Transverse colon (tissue), 4 donors: ENCODE data around the gene COQ2. TPM values are rescaled to one million over a fixed set of nuclear protein-coding genes. Genes with fewer than 3 reads are reported as not detected.

ENCODE experiments used
- DNase-seq: peaks from one replicate; pipeline ENCODE4 v3.0.0-alpha.2; 2019
- H3K27ac ChIP-seq, 4 donors: fragments of 200-600 bp; sonication (generic); 2 replicates each; pipeline ENCODE4 v1.5.1; 2016 to 2018; ENCODE audit warnings: inconsistent platforms in 4 of 4
- H3K27me3 ChIP-seq: fragments of 200-600 bp; sonication (generic); 2 replicates; pipeline ENCODE4 v1.5.1; 2017; ENCODE audit warnings: inconsistent platforms
- H3K36me3 ChIP-seq, 4 donors: fragments of 200-600 bp; sonication (generic); 2 replicates each; pipeline ENCODE4 v1.5.1; 2017 to 2019; ENCODE audit warnings: inconsistent platforms in 4 of 4
- H3K4me1 ChIP-seq, 4 donors: fragments of 200-600 bp; sonication (generic); 2 replicates each; pipeline ENCODE4 v1.5.1; 2017 to 2020; ENCODE audit warnings: inconsistent platforms in 4 of 4
- H3K4me3 ChIP-seq, 4 donors: fragments of 200-600 bp; sonication (generic); 1 replicate in 1 of 4; 2 replicates in 3 of 4; pipeline versions ENCODE4 v1.5.1 to v1.6.1; 2017 to 2019; ENCODE audit warnings: inconsistent platforms in 4 of 4
- H3K9me3 ChIP-seq, 2 donors: fragments of 200-600 bp; sonication (generic); 2 replicates each; pipeline ENCODE4 v1.5.1; 2017 to 2019; ENCODE audit warnings: inconsistent platforms in 2 of 2
- CTCF ChIP-seq, 5 experiments: fragments of 200-600 bp in 3 of 5; fragments of 450-650 bp in 2 of 5; sonication (generic) in 3 of 5; IDR thresholded peaks; 1 replicate in 2 of 5; 2 replicates in 3 of 5; pipeline ENCODE4 v1.5.1; 2016 to 2017; ENCODE audit warnings: antibody characterized with exemption in 5 of 5, inconsistent platforms in 3 of 5, mild to moderate bottlenecking in 2 of 5, moderate library complexity in 1 of 5
- EP300 ChIP-seq: sonication (generic); formaldehyde crosslinking; IDR thresholded peaks from one replicate; pipeline ENCODE4 v1.6.1; 2017; ENCODE audit warnings: antibody characterized with exemption, low read depth
- POLR2A ChIP-seq: fragments of 450-650 bp; IDR thresholded peaks from one replicate; pipeline ENCODE4 v1.6.1; 2016; ENCODE audit warnings: antibody characterized with exemption, mild to moderate bottlenecking, moderate library complexity
- POLR2AphosphoS5 ChIP-seq, 3 donors: sonication (generic); formaldehyde crosslinking; IDR thresholded peaks; one replicate each; pipeline ENCODE4 v1.6.1; 2016; ENCODE audit warnings: antibody characterized with exemption in 3 of 3
- WGBS, 2 donors: methylation state at CpG; one replicate each; pipeline ENCODE4 v1.1.5; 2018; ENCODE audit warnings: low coverage in 1 of 2; 5-methylcytosine and 5-hydroxymethylcytosine counted together
- in situ Hi-C, 4 donors: fragments of 200-750 bp; cut with MboI; loops; one replicate each; pipeline versions ENCODE4 v1.15.0 to v1.15.1; 2017; ENCODE audit warnings: low sequenced_read_pairs in 3 of 4, low pct_ligation_motif_present in 1 of 4, low pct_unique_long_range_greater_than_20kb in 1 of 4
- intact Hi-C: fragments of 100-400 bp; cut with DNase I; formaldehyde crosslinking; loops from one replicate; pipeline ENCODE4 v1.15.1; 2023; ENCODE audit warnings: low total_unique reads
- total RNA-seq, 4 donors: library from RNA; depleted of rRNA; stranded (reverse); fragments of >200 nt; gene quantifications; one replicate each; pipeline ENCODE4 v1.1.0, GENCODE V29; 2016

Gene COQ2
- total RNA-seq, 4 donors from 2014 or later: 0.75 to 14.4 (median 12.2) TPM

GRCh38 chr4:83248486-83248885 lies 36.1 kb downstream of the COQ2 start:
- 63% methylated on average over 2 to 5 of the region's 5 CpGs for WGBS, 2 donors
- peaks cover 0 to 35% (median 20%) of the 10 kb centered on the region in 4 donors for H3K4me1 ChIP-seq
- no peak for TF ChIP-seq CTCF (IDR thresholded peaks at IDR 0.05)
- peak in 2 of 3 donors; percentile 67 to 79 for TF ChIP-seq POLR2AphosphoS5 (IDR thresholded peaks at IDR 0.05)
- TF ChIP-seq EP300: no peak
- TF ChIP-seq POLR2A: no peak
- H3K36me3 ChIP-seq: no peaks in the 10 kb centered on the region
- DNase-seq: peak; percentile 77
- peak overlapping the region; percentile 67 to 79 (median 72) for H3K27ac ChIP-seq
- intact Hi-C loops: no loop called here
- H3K4me3 ChIP-seq: no peak overlapping the region
- no peaks in the 10 kb centered on the region for H3K9me3 ChIP-seq
- in situ Hi-C loops: no loop called here
- H3K27me3 ChIP-seq: no peaks in the 10 kb centered on the region

GRCh38 chr4:83247415-83248357 lies 36.9 kb downstream of the COQ2 start:
- WGBS, 2 donors: 94 to 100% methylated on average over 1 to 12 of the region's 12 CpGs
- in situ Hi-C loops (no loop called here), intact Hi-C loops (no loop called here)
- no peaks in the 10 kb centered on the region for H3K36me3 ChIP-seq
- peak overlapping the region; percentile 67 to 79 (median 72) for H3K27ac ChIP-seq
- no peak for DNase-seq
- H3K27me3 ChIP-seq: no peaks in the 10 kb centered on the region
- H3K9me3 ChIP-seq: no peaks in the 10 kb centered on the region
- H3K4me3 ChIP-seq: no peak overlapping the region
- peaks cover 0 to 27% (median 16%) of the 10 kb centered on the region in 4 donors for H3K4me1 ChIP-seq
- TF ChIP-seq POLR2A (no peak), CTCF (IDR thresholded peaks at IDR 0.05) (no peak)

GRCh38 chr4:83241132-83241531 lies 43.5 kb downstream of the COQ2 start:
- Histone ChIP-seq H3K4me1 (peaks cover 0 to 16% (median 3%) of the 10 kb centered on the region in 4 donors), H3K4me3 (no peak overlapping the region), H3K9me3 (no peaks in the 10 kb centered on the region), H3K36me3 (no peaks in the 10 kb centered on the region), H3K27ac (peak overlapping the region in 3 of 4 donors; percentile 6 to 41 (median 21)), H3K27me3 (no peaks in the 10 kb centered on the region)
- TF ChIP-seq POLR2A (no peak), EP300 (no peak), POLR2AphosphoS5 (IDR thresholded peaks at IDR 0.05) (no peak), CTCF (IDR thresholded peaks at IDR 0.05) (no peak)
- no peak for DNase-seq
- intact Hi-C loops: no loop called here
- whole genome bisulfite sequencing, 2 donors: 71 to 84% methylated on average over 1 of the region's 1 CpG
- in situ Hi-C loops: no loop called here

- Histone ChIP-seq H3K27me3 (no peaks in the 10 kb centered on the region), H3K36me3 (no peaks in the 10 kb centered on the region), H3K4me1 (peaks cover 0 to 23% (median 3%) of the 10 kb centered on the region in 4 donors), H3K27ac (peak overlapping the region in 3 of 4 donors; percentile 6 to 41 (median 21)), H3K4me3 (no peak overlapping the region), H3K9me3 (no peaks in the 10 kb centered on the region)
- in situ Hi-C loops: no loop called here
- intact Hi-C loops: no loop called here
- TF ChIP-seq EP300 (no peak), POLR2AphosphoS5 (IDR thresholded peaks at IDR 0.05) (no peak), CTCF (IDR thresholded peaks at IDR 0.05) (no peak), POLR2A (no peak)
- 36 to 46% methylated on average over 3 to 4 of the region's 4 CpGs for WGBS, 2 donors
- no peak for DNase-seq
These were observed 44.2 kb downstream of the COQ2 start for GRCh38 chr4:83240379-83240875.
